ENCODE measurements around the gene JARID2.

- TF ChIP-seq POLR2AphosphoS5 (IDR thresholded peaks at IDR 0.05; ENCODE audit: low read length), result no peak
- TF ChIP-seq CTCF (IDR thresholded peaks at IDR 0.05 in 2 of 3, conservative IDR thresholded peaks at IDR 0.05 in 1 of 3; ENCODE audit: control insufficient read depth in 2 of 3, extremely low read depth in 1 of 3, insufficient read depth in 1 of 3, low read depth in 3 of 3, low read length in 3 of 3), result no peak
- TF ChIP-seq REST (IDR thresholded peaks at IDR 0.05; ENCODE audit: low read depth, low read length), result no peak
- TF ChIP-seq PKNOX1 (IDR thresholded peaks at IDR 0.05), result no peak
- no peak for TF ChIP-seq ZNF384 (IDR thresholded peaks at IDR 0.05; ENCODE audit: borderline replicate concordance, low read depth, low read length)
- TF ChIP-seq CEBPB (IDR thresholded peaks at IDR 0.05; ENCODE audit: borderline replicate concordance in 1 of 2, low read depth in 2 of 2, low read length in 2 of 2), result no peak
- no peak for TF ChIP-seq SMAD1 (IDR thresholded peaks at IDR 0.05; ENCODE audit: low read depth, partially characterized antibody)
- TF ChIP-seq BHLHE40 (IDR thresholded peaks at IDR 0.05; ENCODE audit: borderline replicate concordance in 1 of 2, low read depth in 2 of 2, low read length in 1 of 2), result no peak
- no peak for TF ChIP-seq POLR2A (IDR thresholded peaks at IDR 0.05; ENCODE audit: low read depth, low read length)
- no peak for TF ChIP-seq RELA (IDR thresholded peaks at IDR 0.05; ENCODE audit: borderline replicate concordance, partially characterized antibody)
- TF ChIP-seq ASH2L (IDR thresholded peaks at IDR 0.05; ENCODE audit: borderline replicate concordance, low read depth), result no peak
Measured at GRCh38 chr6:15551262-15551661, 305.4 kb downstream of the JARID2 start.
